Measurements from ENCODE around the gene NMRAL1. TPM values are rescaled to one million over a fixed set of nuclear protein-coding genes. Genes with fewer than 3 reads are reported as not detected.

NMRAL1 gene
- total RNA-seq, 1 experiment from 2014 or later = 2.2 TPM

DNA sequence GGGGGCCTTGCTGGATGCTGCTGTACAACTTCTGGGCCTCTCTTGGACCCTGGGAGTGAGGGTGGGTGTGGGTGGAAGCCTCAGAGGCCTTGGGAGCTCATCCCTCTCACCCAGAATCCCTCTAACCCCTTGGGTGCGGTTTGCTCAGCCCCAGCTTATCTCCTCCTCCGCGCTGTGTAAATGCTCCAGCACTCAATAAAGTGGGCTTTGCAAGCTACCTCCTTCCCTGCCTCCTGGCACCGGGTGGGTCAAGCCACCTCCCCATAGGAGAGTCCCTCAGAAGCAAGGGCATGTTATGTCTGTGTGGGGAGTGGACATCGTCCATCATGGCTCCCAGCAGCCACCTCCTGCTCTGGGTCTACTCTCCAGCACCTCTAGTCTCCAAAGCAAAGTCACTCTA is 35.7 kb upstream of the NMRAL1 start:
- H3K4me3 ChIP-seq = no peak overlapping the region
- peaks cover 17% of the 10 kb centered on the region for H3K36me3 ChIP-seq
- no peaks in the 10 kb centered on the region for H3K4me1 ChIP-seq
- DNase-seq = no peak
- no peaks in the 10 kb centered on the region for H3K27me3 ChIP-seq
- no peaks in the 10 kb centered on the region for H3K9me3 ChIP-seq (replicated peaks)
- no peak overlapping the region for H3K27ac ChIP-seq

DNA sequence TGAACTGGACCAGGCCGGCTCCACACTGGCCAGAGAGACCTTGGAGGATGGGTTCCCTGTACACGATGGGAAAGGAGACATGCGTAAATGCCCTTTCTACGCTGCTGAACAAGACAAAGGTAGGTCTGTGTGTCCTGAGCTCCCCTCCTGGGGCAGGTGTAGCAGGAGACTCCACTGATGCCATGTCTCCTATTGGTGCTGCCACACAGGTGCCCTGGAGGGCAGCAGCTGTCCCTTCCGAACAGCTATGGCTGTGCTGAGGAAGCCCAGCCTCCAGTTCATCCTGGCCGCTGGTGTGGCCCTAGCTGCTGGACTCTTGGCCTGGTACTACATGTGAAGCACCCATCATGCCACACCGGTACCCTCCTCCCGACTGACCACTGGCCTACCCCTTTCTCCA is 35.0 kb upstream of the NMRAL1 start:
- H3K9me3 ChIP-seq (replicated peaks) = no peaks in the 10 kb centered on the region
- H3K4me3 ChIP-seq = no peak overlapping the region
- H3K36me3 ChIP-seq = peaks cover 17% of the 10 kb centered on the region
- H3K4me1 ChIP-seq = no peaks in the 10 kb centered on the region
- no peak overlapping the region for H3K27ac ChIP-seq
- no peak for DNase-seq
- H3K27me3 ChIP-seq = no peaks in the 10 kb centered on the region

DNA sequence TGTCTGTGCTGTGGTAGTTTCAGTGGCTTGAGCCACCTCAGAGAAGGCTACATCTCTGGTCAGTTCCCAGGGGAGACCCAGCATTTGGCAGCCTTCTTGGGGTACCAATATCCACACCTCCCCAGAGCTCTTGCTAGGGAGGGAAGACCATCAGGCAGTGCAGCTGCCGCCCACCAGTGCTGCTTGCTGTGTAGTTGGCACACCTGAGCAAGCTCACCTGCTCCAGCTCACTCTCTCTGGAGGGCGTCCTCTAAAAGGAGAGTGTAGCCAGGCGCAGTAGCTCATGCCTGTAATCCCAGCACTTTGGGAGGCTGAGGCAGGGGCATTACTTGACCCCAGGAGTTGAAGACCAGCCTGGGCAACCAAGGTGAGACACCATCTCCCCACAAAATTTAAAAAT is 34.4 kb upstream of the NMRAL1 start:
- Histone ChIP-seq H3K27me3 (no peaks in the 10 kb centered on the region), H3K27ac (no peak overlapping the region), H3K4me1 (no peaks in the 10 kb centered on the region), H3K9me3 (replicated peaks) (no peaks in the 10 kb centered on the region), H3K36me3 (peaks cover 17% of the 10 kb centered on the region), H3K4me3 (no peak overlapping the region)
- DNase-seq = no peak

DNA sequence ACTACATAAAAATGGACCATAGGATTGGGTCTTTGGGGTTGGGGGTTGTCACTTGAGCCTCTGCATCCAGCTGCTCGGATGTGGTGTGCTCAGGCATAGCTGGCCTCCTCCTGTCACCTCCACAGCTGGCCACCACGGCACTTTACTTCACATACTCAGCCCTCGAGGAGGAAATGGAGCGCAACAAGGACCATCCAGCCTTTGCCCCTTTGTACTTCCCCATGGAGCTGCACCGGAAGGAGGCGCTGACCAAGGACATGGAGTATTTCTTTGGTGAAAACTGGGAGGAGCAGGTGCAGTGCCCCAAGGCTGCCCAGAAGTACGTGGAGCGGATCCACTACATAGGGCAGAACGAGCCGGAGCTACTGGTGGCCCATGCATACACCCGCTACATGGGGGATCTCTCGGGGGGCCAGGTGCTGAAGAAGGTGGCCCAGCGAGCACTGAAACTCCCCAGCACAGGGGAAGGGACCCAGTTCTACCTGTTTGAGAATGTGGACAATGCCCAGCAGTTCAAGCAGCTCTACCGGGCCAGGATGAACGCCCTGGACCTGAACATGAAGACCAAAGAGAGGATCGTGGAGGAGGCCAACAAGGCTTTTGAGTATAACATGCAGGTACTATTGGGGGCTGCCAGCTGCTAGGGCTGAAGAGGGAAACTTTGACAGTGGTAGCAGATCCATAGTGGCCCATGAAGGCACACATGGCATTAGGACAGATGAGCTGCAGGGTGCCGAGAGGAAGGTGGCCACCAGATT is 33.3 kb upstream of the NMRAL1 start:
- no peak for DNase-seq
- H3K9me3 ChIP-seq (replicated peaks) = no peaks in the 10 kb centered on the region
- peaks cover 17% of the 10 kb centered on the region for H3K36me3 ChIP-seq
- H3K27ac ChIP-seq = no peak overlapping the region
- no peaks in the 10 kb centered on the region for H3K27me3 ChIP-seq
- H3K4me1 ChIP-seq = no peaks in the 10 kb centered on the region
- H3K4me3 ChIP-seq = no peak overlapping the region

DNA sequence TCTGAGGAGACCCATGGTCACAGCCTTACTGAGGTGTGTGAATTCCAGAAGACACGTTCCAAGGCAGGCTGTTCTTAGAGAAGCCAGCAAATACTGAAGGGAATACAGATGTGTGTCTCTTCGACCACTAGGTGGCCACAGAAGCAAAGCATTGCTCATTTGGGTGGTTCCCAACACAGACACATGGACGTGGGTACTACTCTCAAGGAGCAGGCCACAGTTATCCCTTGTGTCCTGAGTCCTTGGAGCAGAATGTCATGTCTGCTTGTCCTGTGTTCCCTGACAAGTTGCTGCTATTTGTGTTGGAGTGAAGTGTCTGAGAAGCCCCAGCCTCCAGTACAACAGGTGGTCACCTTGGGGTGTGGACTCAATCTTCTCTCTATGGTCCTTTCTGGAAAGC is 32.0 kb upstream of the NMRAL1 start:
- no peaks in the 10 kb centered on the region for H3K4me1 ChIP-seq
- no peaks in the 10 kb centered on the region for H3K27me3 ChIP-seq
- peaks cover 14% of the 10 kb centered on the region for H3K36me3 ChIP-seq
- peak; percentile 65 to 84 for DNase-seq
- H3K4me3 ChIP-seq = no peak overlapping the region
- H3K9me3 ChIP-seq (replicated peaks) = no peaks in the 10 kb centered on the region
- no peak overlapping the region for H3K27ac ChIP-seq

DNA sequence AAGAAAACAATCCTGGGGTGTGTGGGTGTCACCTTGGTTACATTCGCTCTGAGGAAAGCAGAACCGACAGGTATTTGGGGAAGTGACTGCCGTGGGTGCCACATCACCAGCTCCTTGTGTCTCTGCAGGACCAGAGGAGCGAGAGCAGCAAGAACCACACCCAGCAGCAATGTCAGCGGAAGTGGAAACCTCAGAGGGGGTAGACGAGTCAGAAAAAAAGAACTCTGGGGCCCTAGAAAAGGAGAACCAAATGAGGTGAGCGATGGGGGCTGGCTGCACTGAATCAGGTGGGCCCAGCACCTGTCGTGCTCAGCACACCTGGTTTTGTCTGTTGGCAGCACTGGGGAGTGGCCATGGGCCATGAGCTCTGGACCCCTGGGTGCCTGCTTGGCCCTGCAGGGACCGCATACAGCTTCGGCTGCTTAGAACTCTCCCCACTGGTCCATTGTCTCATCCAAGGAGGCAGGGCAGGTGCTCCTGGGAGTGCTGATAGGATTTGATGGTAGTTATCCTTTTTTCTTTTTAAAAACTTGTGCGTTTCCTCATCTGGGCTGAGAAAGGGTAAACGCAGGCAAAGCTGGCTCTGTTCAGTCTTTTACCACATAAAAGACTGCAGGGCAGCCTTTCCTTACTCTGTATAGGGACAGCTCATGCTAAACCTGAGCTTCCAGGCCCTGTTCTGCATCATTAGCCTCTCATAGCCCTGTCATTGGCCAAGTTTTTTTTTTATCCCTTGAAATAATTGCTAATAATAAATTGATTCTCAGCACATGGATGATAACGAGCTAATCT is 31.1 kb upstream of the NMRAL1 start:
- H3K27me3 ChIP-seq = no peaks in the 10 kb centered on the region
- no peak overlapping the region for H3K4me3 ChIP-seq
- no peaks in the 10 kb centered on the region for H3K9me3 ChIP-seq (replicated peaks)
- no peak for DNase-seq
- H3K36me3 ChIP-seq = peaks cover 10% of the 10 kb centered on the region
- no peaks in the 10 kb centered on the region for H3K4me1 ChIP-seq
- H3K27ac ChIP-seq = no peak overlapping the region

DNA sequence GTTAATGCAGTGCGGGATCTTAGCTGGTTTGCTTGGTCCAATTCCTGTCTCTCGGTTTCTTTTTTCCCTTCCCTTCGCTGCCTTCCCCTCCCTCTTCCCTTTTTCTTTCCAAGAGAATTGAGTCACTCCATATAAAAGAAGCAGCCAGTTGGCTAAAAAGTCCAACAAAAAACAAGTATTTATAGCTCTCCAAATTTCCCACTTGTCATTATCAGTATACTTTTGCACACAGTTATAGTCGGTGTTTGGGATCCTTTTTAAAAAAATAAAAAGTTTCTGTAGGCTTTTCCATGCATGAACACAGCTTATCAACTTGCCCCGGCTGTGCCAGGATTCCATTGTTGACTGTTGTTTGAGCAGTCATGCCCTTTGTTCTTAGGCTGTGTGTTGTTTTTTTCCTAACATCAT is 26.6 kb upstream of the NMRAL1 start:
- Histone ChIP-seq H3K27ac (no peak overlapping the region), H3K9me3 (replicated peaks) (no peaks in the 10 kb centered on the region), H3K4me3 (no peak overlapping the region), H3K36me3 (no peaks in the 10 kb centered on the region), H3K4me1 (no peaks in the 10 kb centered on the region), H3K27me3 (no peaks in the 10 kb centered on the region)
- DNase-seq = no peak

DNA sequence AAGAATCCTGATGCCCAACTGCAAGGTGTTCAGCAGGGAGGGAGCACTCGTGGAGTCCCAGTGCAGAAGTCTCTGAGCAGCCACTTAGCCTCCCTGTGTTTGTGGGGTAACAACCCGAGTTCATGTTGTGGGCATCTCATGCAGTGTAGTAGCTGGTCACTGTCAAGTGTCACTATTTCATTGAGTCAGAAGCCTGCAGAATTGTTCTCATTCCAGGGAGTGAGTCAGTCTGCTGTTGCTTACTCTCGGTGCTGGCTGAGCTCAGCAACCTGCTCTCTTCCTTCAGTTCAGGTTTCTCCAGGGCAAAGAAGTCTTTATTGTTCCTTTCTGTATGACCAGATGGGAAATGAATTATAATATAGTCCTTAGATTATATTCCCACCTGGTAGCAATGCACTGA is 25.8 kb upstream of the NMRAL1 start:
- no peak for DNase-seq
- no peak overlapping the region for H3K4me3 ChIP-seq
- H3K27ac ChIP-seq = no peak overlapping the region
- H3K36me3 ChIP-seq = no peaks in the 10 kb centered on the region
- no peaks in the 10 kb centered on the region for H3K27me3 ChIP-seq
- no peaks in the 10 kb centered on the region for H3K4me1 ChIP-seq
- no peaks in the 10 kb centered on the region for H3K9me3 ChIP-seq (replicated peaks)

DNA sequence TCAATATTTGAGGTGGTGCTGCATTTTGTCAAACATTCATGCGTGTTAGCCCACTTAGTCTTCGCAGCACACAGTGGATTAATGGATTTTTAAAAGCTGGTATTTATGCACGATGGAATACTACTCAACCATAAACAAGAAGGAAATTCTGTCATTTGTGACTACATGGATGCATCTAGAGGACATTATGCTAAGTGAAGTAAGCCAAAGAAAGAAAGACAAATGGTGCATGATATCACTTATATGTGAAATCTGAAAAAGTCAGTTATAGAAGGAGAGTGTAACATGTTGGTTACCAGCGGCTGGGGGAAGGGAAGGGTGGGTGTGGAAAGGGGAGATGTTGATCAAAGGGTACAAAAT is 24.8 kb upstream of the NMRAL1 start:
- Histone ChIP-seq H3K27me3 (no peaks in the 10 kb centered on the region), H3K4me1 (no peaks in the 10 kb centered on the region), H3K36me3 (no peaks in the 10 kb centered on the region), H3K27ac (no peak overlapping the region), H3K4me3 (no peak overlapping the region), H3K9me3 (replicated peaks) (no peaks in the 10 kb centered on the region)
- DNase-seq = no peak

DNA sequence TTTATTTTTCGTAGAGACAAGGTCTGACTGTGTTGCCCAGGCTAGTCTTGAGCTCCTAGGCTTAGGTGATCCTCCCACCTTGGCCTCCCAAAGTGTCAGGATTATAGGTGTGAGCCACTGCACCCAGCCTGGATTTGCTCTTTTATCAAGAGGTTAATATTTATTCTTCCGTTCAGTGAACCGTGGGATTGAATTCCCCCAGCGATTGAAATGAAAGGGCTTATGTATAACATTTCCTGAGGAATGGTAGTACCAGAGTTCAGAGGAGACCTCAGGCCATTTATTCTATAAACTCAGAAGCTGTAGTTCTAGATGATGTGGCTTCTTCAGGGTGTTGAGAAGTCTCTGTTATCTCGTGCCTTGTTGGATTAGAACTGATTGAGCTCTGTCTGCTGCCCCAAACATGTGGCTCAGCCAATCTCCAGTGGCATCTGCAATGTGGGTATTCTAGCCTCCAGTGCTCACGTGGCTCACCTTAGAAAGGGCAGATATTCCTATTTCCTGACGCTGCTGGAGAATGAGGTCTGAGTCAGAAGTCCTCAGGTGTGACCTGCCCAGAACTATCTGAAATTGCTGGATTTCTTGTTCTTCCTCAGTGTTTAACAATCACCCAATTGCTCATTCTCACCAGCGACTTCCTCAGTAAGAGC is 24.2 kb upstream of the NMRAL1 start:
- Histone ChIP-seq H3K4me3 (no peak overlapping the region), H3K4me1 (no peaks in the 10 kb centered on the region), H3K36me3 (no peaks in the 10 kb centered on the region), H3K27ac (no peak overlapping the region), H3K27me3 (no peaks in the 10 kb centered on the region), H3K9me3 (replicated peaks) (no peaks in the 10 kb centered on the region)
- DNase-seq = no peak

DNA sequence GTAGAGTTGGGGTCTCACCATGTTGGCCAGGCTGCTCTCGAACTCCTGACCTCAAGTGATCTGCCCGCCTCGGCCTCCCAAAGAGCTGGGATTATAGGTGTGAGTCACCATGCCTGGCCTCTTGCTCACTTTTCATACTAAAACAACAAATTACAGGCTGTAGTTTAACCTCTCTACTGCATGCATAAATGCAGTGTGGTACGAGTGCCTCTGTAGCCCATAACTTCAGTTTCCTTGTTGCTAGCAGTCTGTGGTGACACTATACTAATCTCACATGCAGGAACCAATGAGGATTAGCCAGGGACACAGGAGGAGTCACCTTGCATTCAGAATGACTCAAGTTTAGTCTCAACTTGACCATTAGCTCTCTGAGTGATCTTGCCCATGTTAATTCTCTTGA is 21.9 kb upstream of the NMRAL1 start:
- no peak overlapping the region for H3K27ac ChIP-seq
- no peak for DNase-seq
- no peak overlapping the region for H3K4me3 ChIP-seq
- H3K36me3 ChIP-seq = no peaks in the 10 kb centered on the region
- no peaks in the 10 kb centered on the region for H3K4me1 ChIP-seq
- H3K27me3 ChIP-seq = no peaks in the 10 kb centered on the region
- H3K9me3 ChIP-seq (replicated peaks) = no peaks in the 10 kb centered on the region

DNA sequence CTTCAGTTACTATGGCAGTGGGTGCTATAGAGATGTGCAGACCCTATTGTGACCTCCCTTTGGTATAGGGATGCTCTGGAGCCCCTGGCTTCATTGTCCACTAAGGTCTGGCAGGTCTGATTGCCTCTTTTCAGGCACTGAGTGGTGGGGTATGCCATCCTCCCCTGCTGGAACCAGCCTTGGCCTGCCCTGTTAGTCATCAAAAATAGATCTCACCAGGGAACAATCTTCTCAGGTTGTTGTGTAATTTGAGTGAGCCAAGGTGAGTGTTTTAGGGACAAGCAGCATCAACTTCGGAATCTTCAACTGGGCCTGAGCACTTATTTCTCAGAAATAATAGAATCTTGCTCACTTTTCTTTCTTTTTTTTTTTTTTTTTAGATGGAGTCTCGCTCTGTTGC is 21.3 kb upstream of the NMRAL1 start:
- no peak for DNase-seq
- Histone ChIP-seq H3K4me3 (no peak overlapping the region), H3K27ac (no peak overlapping the region), H3K9me3 (replicated peaks) (no peaks in the 10 kb centered on the region), H3K27me3 (no peaks in the 10 kb centered on the region), H3K4me1 (no peaks in the 10 kb centered on the region), H3K36me3 (no peaks in the 10 kb centered on the region)

DNA sequence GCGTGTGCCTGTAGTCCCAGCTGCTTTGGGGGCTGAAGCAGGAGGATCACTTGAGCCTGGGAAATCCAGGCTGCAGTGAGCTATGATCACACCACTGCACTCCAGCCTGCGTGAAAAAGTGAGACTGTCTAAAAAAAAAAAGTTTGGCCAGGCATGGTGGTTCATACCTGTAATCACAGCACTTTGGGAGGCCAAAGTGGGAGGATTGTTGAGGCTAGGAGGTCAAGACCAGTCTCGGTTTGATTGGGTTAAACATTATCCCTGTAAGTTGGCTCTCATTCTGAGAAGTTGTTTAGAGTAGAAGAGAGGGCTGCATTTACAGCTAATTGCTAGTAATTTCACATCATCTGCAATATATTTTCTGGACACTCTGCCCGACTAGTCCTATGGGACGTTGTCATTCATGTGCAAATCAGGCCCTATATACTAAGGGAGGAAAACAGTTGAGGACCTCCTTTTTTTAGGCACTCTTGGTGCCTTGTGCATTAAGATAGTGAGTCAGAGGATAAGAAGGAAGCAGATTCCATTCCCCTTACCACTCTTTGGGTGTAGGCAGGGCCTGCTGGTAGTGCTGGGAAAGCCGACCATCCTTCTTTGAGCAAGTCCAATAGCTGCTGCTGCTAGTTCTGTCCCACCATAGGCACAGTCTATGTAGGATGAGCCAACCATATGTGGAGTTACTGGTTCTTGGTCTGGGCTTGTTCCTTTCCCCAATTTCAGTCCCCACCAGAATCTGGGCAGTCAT is 20.5 kb upstream of the NMRAL1 start:
- H3K36me3 ChIP-seq = no peaks in the 10 kb centered on the region
- no peaks in the 10 kb centered on the region for H3K27me3 ChIP-seq
- no peak for DNase-seq
- H3K27ac ChIP-seq = no peak overlapping the region
- no peak overlapping the region for H3K4me3 ChIP-seq
- H3K4me1 ChIP-seq = no peaks in the 10 kb centered on the region
- H3K9me3 ChIP-seq (replicated peaks) = no peaks in the 10 kb centered on the region

DNA sequence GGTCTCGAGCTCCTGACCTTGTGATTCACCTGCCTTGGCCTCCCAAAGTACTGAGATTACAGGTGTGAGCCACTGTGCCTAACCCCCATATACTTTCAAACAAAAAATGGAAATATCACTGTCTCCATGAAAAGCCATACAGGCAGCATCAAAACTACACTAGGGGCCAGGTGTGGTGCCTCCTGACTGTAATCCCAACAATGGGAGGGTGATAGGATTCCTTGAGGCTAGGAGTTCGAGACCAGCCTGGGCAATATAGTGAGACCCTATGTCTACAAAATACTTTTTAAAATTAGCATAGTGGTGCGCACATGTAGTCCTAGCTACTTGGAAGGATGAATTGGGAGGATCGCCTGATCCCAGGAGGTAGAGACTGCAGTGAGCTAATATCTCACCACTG is 17.5 kb upstream of the NMRAL1 start:
- Histone ChIP-seq H3K9me3 (replicated peaks) (no peaks in the 10 kb centered on the region), H3K4me1 (no peaks in the 10 kb centered on the region), H3K27me3 (no peaks in the 10 kb centered on the region)

DNA sequence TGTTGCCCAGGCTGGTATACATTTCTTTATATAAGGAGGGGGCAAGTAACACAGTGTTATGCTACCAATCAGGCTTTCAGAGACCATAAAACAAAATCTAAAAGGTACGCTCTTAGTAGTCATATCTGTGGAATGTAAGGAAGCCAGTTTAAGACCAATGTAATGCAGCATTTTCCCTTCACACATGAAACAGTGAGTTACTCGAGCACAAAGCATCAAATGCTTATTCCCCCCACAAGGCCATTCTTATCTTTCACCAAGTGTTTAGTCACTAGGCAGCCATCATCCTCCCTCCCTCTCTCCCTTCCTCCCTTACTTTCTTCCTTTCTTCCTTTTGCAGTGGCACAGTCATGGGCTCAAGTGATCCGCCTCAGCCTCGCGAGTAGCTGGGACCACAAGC is 14.6 kb upstream of the NMRAL1 start:
- H3K9me3 ChIP-seq (replicated peaks) = no peaks in the 10 kb centered on the region
- no peak for DNase-seq
- no peak overlapping the region for H3K4me3 ChIP-seq
- no peak overlapping the region for H3K27ac ChIP-seq
- no peaks in the 10 kb centered on the region for H3K27me3 ChIP-seq
- no peaks in the 10 kb centered on the region for H3K4me1 ChIP-seq
- H3K36me3 ChIP-seq = no peaks in the 10 kb centered on the region

More for the DNA sequence above, 17.5 kb upstream of the NMRAL1 start:
- Histone ChIP-seq H3K4me3 (no peak overlapping the region), H3K27ac (no peak overlapping the region), H3K36me3 (no peaks in the 10 kb centered on the region)
- DNase-seq = no peak
